Upper lobe of left lung (tissue), 6 donors: ENCODE results near the gene GOT1. TPM values are rescaled to one million over a fixed set of nuclear protein-coding genes. Genes with fewer than 3 reads are reported as not detected.

Experiments used
- ATAC-seq, 2 donors: fragments of 200-7000 bp; cut with Tn5 transposase; one replicate each; pipeline ENCODE4 v1.9.1; 2022; ENCODE audit warnings: mild to moderate bottlenecking in 2 of 2, moderate library complexity in 2 of 2; ENCODE audit not compliant: low FRiP score in 2 of 2
- DNase-seq, 2 donors: peaks; one replicate each; pipeline ENCODE4 v3.0.0-alpha.2; 2019 to 2020
- H3K27ac ChIP-seq, 4 donors: fragments of 200-600 bp; sonication (generic); one replicate each; pipeline ENCODE4 v1.5.1; 2016 to 2019
- H3K27me3 ChIP-seq, 4 donors: fragments of 200-600 bp; sonication (generic); one replicate each; pipeline ENCODE4 v1.5.1; 2017 to 2019
- H3K36me3 ChIP-seq, 4 donors: fragments of 200-600 bp; sonication (generic); one replicate each; pipeline ENCODE4 v1.5.1; 2016 to 2019
- H3K4me1 ChIP-seq, 4 donors: fragments of 200-600 bp; sonication (generic); one replicate each; pipeline ENCODE4 v1.5.1; 2018 to 2019
- H3K4me3 ChIP-seq, 4 donors: fragments of 200-600 bp; sonication (generic); one replicate each; pipeline ENCODE4 v1.5.1; 2017 to 2019; ENCODE audit warnings: mild to moderate bottlenecking in 2 of 4, moderate library complexity in 1 of 4
- H3K9me3 ChIP-seq, 4 donors: fragments of 200-600 bp; sonication (generic); one replicate each; pipeline ENCODE4 v1.5.1; 2018 to 2019
- EP300 ChIP-seq, 4 donors: sonication (generic); formaldehyde crosslinking; IDR thresholded peaks; one replicate each; pipeline ENCODE4 v1.5.1; 2017; ENCODE audit warnings: antibody characterized with exemption in 4 of 4, control low read depth in 2 of 4
- POLR2A ChIP-seq, 4 donors: fragments of 450-650 bp; IDR thresholded peaks; one replicate each; pipeline ENCODE4 v1.5.1; 2016 to 2017; ENCODE audit warnings: antibody characterized with exemption in 4 of 4, mild to moderate bottlenecking in 2 of 4
- POLR2AphosphoS5 ChIP-seq, 2 donors: sonication (generic); formaldehyde crosslinking; IDR thresholded peaks; one replicate each; pipeline ENCODE4 v1.5.1; 2017; ENCODE audit warnings: antibody characterized with exemption in 2 of 2
- WGBS, 2 donors: methylation state at CpG; one replicate each; pipeline ENCODE4 v1.1.5; 2017 to 2018; 5-methylcytosine and 5-hydroxymethylcytosine counted together
- total RNA-seq, 6 donors: library from RNA; depleted of rRNA in 4 of 6; stranded (reverse); fragments of >200 nt in 4 of 6; gene quantifications; one replicate each; pipeline versions ENCODE4 v1.1.0 to v1.2.1, GENCODE V29; 2016 to 2021
- TF ChIP-seq, protein P1 (sequence below), 6 experiments: fragments of 450-650 bp in 4 of 6; fragments of 200-600 bp in 2 of 6; sonication (generic) in 2 of 6; IDR thresholded peaks; one replicate each; pipeline ENCODE4 v1.5.1; 2016 to 2019; ENCODE audit warnings: antibody characterized with exemption in 6 of 6
- donor health status: DM: no; HTN: no; CAD: no; lungs with moderate emphysema.
- donor health status: DM: no; HTN: yes; CAD: no; lungs with severe emphysema.

Gene GOT1
- total RNA-seq, 6 donors from 2014 or later, result 13.1 to 46.8 (median 25.7) TPM

DNA sequence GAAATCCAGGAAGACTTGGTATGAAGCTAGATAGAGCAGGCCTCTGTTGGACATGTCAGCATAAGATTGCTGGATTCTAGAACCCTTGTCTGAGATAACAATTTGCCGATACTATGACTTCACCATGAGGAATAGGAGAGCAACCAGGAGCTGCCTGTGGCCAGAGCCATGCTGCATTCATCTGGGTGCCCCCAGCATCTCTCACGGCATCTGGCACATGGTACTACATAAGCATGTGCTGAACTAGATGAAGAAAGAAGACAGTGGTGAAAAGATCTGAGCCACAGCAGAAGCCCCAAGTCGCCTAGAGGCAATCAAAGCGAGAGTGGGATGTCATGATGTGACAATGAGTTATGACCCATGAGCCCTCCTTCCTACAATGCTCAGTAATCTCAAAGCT, 19.5 kb downstream of the GOT1 start:
- 93 to 95% methylated on average over 2 to 4 of the region's 4 CpGs for WGBS, 2 donors
- no peak for ATAC-seq
- H3K27me3 ChIP-seq, result no peaks in the 10 kb centered on the region
- DNase-seq, result no peak
- no peaks in the 10 kb centered on the region for H3K9me3 ChIP-seq
- no peak overlapping the region for H3K27ac ChIP-seq
- peaks cover 6 to 14% (median 9%) of the 10 kb centered on the region in 4 donors for H3K36me3 ChIP-seq
- no peak overlapping the region for H3K4me3 ChIP-seq
- no peaks in the 10 kb centered on the region for H3K4me1 ChIP-seq
- TF ChIP-seq POLR2AphosphoS5 (IDR thresholded peaks at IDR 0.05), result no peak
- TF ChIP-seq POLR2A (IDR thresholded peaks at IDR 0.05), result no peak
- no peak for TF ChIP-seq EP300 (IDR thresholded peaks at IDR 0.05)
- TF ChIP-seq, protein P1, sequence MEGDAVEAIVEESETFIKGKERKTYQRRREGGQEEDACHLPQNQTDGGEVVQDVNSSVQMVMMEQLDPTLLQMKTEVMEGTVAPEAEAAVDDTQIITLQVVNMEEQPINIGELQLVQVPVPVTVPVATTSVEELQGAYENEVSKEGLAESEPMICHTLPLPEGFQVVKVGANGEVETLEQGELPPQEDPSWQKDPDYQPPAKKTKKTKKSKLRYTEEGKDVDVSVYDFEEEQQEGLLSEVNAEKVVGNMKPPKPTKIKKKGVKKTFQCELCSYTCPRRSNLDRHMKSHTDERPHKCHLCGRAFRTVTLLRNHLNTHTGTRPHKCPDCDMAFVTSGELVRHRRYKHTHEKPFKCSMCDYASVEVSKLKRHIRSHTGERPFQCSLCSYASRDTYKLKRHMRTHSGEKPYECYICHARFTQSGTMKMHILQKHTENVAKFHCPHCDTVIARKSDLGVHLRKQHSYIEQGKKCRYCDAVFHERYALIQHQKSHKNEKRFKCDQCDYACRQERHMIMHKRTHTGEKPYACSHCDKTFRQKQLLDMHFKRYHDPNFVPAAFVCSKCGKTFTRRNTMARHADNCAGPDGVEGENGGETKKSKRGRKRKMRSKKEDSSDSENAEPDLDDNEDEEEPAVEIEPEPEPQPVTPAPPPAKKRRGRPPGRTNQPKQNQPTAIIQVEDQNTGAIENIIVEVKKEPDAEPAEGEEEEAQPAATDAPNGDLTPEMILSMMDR (IDR thresholded peaks at IDR 0.05), result no peak

DNA sequence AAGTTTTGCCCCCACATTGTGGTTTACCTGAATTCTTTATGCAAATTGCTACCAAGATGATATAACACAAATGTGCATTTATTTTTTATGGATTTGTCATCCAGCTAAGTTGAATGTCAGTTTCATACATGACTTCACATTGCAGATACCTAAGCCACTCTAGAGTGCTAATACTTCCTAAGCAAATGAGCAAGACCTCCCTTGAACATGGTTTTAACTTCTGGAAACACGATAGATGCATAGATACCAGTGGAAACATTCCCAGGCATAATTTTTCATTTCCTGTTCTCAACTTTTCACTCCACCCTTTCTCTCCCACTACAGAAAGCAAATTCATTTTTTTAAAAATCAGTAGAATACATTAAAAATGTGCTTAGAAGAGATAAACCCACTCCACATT, 20.3 kb downstream of the GOT1 start:
- Histone ChIP-seq H3K27me3 (no peaks in the 10 kb centered on the region), H3K4me1 (no peaks in the 10 kb centered on the region), H3K36me3 (peaks cover 7 to 21% (median 13%) of the 10 kb centered on the region in 4 donors), H3K4me3 (no peak overlapping the region), H3K27ac (no peak overlapping the region), H3K9me3 (no peaks in the 10 kb centered on the region)
- DNase-seq (no peak), ATAC-seq (no peak)
- WGBS, 2 donors, result 47 to 80% methylated on average over 1 of the region's 1 CpG
- TF ChIP-seq EP300 (IDR thresholded peaks at IDR 0.05) (no peak), POLR2A (IDR thresholded peaks at IDR 0.05) (no peak), POLR2AphosphoS5 (IDR thresholded peaks at IDR 0.05) (no peak)
- TF ChIP-seq, protein P1 (IDR thresholded peaks at IDR 0.05), result no peak

DNA sequence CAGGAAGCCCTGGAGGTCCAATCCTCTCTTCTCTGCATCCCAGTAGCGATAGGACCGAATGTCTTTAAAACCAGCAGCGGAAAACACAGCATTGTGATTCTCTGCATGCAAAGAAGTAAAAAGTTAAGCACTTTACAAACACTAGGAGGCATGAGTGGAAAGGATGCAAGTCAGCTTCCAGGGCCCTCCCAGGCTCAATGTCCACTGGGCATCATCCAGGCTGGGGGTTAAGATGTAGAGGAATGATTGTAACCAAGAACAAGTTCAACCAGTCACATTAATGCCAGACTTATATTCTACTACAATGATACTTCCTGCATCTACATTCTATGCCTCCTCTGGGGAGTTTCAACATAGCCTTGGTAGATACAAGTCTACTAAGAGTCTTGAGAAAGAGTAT, 24.3 kb downstream of the GOT1 start:
- no peak for ATAC-seq
- H3K27ac ChIP-seq, result no peak overlapping the region
- TF ChIP-seq, protein P1 (IDR thresholded peaks at IDR 0.05), result no peak
- TF ChIP-seq POLR2AphosphoS5 (IDR thresholded peaks at IDR 0.05), result no peak
- TF ChIP-seq POLR2A (IDR thresholded peaks at IDR 0.05), result no peak
- TF ChIP-seq EP300 (IDR thresholded peaks at IDR 0.05), result no peak
- no peaks in the 10 kb centered on the region for H3K27me3 ChIP-seq
- H3K9me3 ChIP-seq, result no peaks in the 10 kb centered on the region
- H3K4me1 ChIP-seq, result no peaks in the 10 kb centered on the region
- H3K36me3 ChIP-seq, result peaks cover 7 to 59% (median 45%) of the 10 kb centered on the region in 4 donors
- no peak for DNase-seq
- no peak overlapping the region for H3K4me3 ChIP-seq
- 94 to 96% methylated on average over 3 of the region's 3 CpGs for WGBS, 2 donors

DNA sequence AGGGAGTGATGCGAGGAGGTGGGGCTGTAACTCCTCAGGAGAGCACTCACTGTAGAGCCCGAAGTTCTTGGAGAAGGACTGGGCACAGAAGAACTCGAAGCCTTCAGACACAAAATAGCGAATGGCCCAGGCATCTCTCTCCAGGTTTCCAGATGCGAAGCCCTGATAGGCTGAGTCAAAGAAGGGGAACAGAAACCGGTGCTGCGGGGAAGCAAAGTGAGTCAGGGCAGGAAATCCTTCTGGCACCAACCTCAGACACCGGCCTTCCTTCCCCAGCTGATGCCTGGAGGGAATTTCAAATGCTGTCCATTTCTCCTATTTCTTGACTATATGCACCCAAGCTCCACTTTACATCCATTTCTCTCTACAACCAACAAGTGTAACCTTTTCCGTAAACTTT, 26.8 kb downstream of the GOT1 start:
- H3K27ac ChIP-seq, result no peak overlapping the region
- no peaks in the 10 kb centered on the region for H3K9me3 ChIP-seq
- H3K27me3 ChIP-seq, result no peaks in the 10 kb centered on the region
- no peak for DNase-seq
- peaks cover 7 to 82% (median 60%) of the 10 kb centered on the region in 4 donors for H3K36me3 ChIP-seq
- no peak overlapping the region for H3K4me3 ChIP-seq
- WGBS, 2 donors, result 73 to 85% methylated on average over 9 of the region's 9 CpGs
- TF ChIP-seq POLR2A (IDR thresholded peaks at IDR 0.05) (no peak), POLR2AphosphoS5 (IDR thresholded peaks at IDR 0.05) (no peak), EP300 (IDR thresholded peaks at IDR 0.05) (no peak)
- TF ChIP-seq, protein P1 (IDR thresholded peaks at IDR 0.05), result no peak
- no peak for ATAC-seq
- no peaks in the 10 kb centered on the region for H3K4me1 ChIP-seq

DNA sequence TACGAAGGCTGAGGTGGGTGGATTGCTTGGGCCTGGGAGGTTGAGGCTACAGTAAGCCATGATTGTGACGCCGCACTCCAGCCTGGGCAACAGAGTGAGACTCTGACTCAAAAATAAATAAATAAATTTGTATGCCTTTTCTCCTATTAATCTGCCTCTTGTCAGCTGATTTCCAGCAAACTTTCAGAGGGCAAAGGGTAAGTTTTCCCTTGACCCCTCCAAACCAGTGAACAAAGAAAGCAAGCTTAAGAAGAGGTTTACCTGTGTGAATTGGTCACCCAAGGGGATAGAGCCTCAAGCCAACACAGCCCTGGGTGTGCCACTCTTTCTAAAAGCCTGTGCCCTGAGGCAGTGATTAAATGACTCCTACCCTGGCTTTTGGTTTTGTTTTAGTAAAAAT, 30.8 kb downstream of the GOT1 start:
- TF ChIP-seq, protein P1 (IDR thresholded peaks at IDR 0.05), result no peak
- TF ChIP-seq POLR2AphosphoS5 (IDR thresholded peaks at IDR 0.05) (no peak), EP300 (IDR thresholded peaks at IDR 0.05) (no peak), POLR2A (IDR thresholded peaks at IDR 0.05) (no peak)
- Histone ChIP-seq H3K27ac (no peak overlapping the region), H3K4me3 (no peak overlapping the region), H3K36me3 (peaks cover 0 to 77% (median 58%) of the 10 kb centered on the region in 4 donors), H3K27me3 (no peaks in the 10 kb centered on the region), H3K9me3 (no peaks in the 10 kb centered on the region), H3K4me1 (peaks cover 0 to 9% (median 4%) of the 10 kb centered on the region in 4 donors)
- DNase-seq (no peak), ATAC-seq (no peak)
- WGBS, 2 donors, result 100% methylated on average over 3 of the region's 3 CpGs
